Stimulated activated CD4-positive, alpha-beta T cell treated with anti-CD3 and anti-CD28 coated beads, TNF-alpha, amount 100 ng/mL, for 1 hour (primary cell): Measurements from ENCODE around the gene ATOX1.
"Not testable (repeated sequence)": the region's sequence is repeated elsewhere in the genome, so short reads cannot be mapped to it uniquely, and the experiment has no call there.

Source experiments
- DNase-seq, 3 donors: peaks; one replicate each; pipeline ENCODE4 v3.0.0-alpha.2; 2020; ENCODE audit warnings: low read depth in 3 of 3, low spot score in 1 of 3

ATOX1 gene

GRCh38 chr5:151758430-151759241 lies at the start of gene ATOX1:
ATOX1 (minus strand) TSS chr5:151758631; CDS start chr5:151758551, 80 bp downstream.
- peak; percentile 79 to 86 (median 83) for DNase-seq

- DNase-seq: no peak
These were observed 47.2 kb upstream of the ATOX1 start for GRCh38 chr5:151805414-151806223.

- no peak for DNase-seq
These were observed 42.1 kb upstream of the ATOX1 start for GRCh38 chr5:151800532-151800931.

- no peak for DNase-seq
These were observed 41.0 kb upstream of the ATOX1 start for GRCh38 chr5:151799407-151799806.

- no peak for DNase-seq
These were observed 40.2 kb upstream of the ATOX1 start for GRCh38 chr5:151798674-151799073.

- DNase-seq: no peak
These were observed 37.0 kb upstream of the ATOX1 start for GRCh38 chr5:151795426-151795825.

- DNase-seq: no peak
These were observed 34.9 kb upstream of the ATOX1 start for GRCh38 chr5:151793358-151793757.

- no peak for DNase-seq
These were observed 29.4 kb upstream of the ATOX1 start for GRCh38 chr5:151787817-151788216.

- no peak for DNase-seq
These were observed 28.0 kb upstream of the ATOX1 start for GRCh38 chr5:151786468-151786867.

- no peak for DNase-seq
These were observed 25.7 kb upstream of the ATOX1 start for GRCh38 chr5:151784141-151784540.

- not testable (repeated sequence) for DNase-seq
These were observed 25.2 kb upstream of the ATOX1 start for GRCh38 chr5:151783664-151784063.

- no peak for DNase-seq
These were observed 22.8 kb upstream of the ATOX1 start for GRCh38 chr5:151781201-151781600.

GRCh38 chr5:151780348-151780747 lies 21.9 kb upstream of the ATOX1 start:
- no peak for DNase-seq

- DNase-seq: no peak
These were observed 21.2 kb upstream of the ATOX1 start for GRCh38 chr5:151779531-151780125.

- DNase-seq: no peak
These were observed 16.7 kb upstream of the ATOX1 start for GRCh38 chr5:151775025-151775606.

- DNase-seq: no peak
These were observed 15.5 kb upstream of the ATOX1 start for GRCh38 chr5:151773951-151774350.

GRCh38 chr5:151772846-151773561 lies 14.6 kb upstream of the ATOX1 start:
- DNase-seq: no peak

- peak in 2 of 3 donors; percentile 18 to 22 for DNase-seq
These were observed 13.8 kb upstream of the ATOX1 start for GRCh38 chr5:151772029-151772845.

GRCh38 chr5:151771259-151772028 lies 13.0 kb upstream of the ATOX1 start, which contains the start of gene G3BP1:
G3BP1 (plus strand) TSS chr5:151771954; CDS start chr5:151786621, 14,667 bp downstream.
- DNase-seq: peak; percentile 91 to 98 (median 97)
